ENCODE data around the gene PNPLA6. TPM values are rescaled to one million over a fixed set of nuclear protein-coding genes. Genes with fewer than 3 reads are reported as not detected.

The PNPLA6 gene
- total and polyA plus RNA-seq, 4 donors, result 41.8 to 267 (median 122) TPM

DNA sequence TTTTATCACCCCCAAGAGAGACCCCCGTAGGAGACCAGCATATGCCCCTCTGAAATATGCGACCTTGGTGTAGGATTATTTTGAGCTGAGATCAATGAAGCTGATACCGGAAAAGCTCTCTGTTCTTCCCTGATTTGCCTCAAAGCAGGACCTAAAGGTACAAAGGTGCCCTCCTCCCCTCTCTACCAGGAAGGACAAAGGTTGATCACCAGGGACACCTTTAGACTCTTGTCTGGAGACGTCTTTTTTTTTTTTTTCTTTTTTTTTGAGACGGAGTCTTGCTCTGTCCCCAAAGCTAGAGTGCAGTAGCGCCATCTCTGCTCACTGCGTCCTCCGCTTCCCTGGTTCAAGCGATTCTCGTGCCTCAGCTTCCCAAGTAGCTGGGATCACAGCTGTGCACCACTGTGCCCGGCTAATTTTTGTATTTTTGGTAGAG, 45.9 kb upstream of the PNPLA6 start:
- Histone ChIP-seq H3K9ac (ENCODE audit: insufficient read depth in 1 of 2, low read length in 2 of 2) (no peak overlapping the region), H3K4me3 (no peak overlapping the region)

DNA sequence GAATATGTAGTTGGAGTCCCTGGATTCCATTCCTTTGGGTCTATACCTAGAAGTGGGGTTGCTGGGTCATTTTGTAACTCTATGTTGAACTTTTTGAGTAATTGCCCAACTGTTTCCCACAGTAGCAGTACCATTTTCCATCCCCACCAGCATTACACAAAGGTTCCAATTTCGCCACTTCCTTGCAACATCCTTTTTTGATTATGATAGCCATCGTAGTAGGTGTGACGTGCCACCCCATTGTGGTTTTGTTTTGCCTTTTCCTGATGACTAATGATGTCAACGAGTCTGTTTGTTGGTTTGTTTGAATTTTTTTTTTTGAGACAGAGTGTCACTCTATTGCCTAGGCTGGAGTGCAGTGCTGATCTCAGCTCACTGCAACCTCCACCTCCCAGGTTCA, 43.4 kb upstream of the PNPLA6 start:
- Histone ChIP-seq H3K27me3 (ENCODE audit: control insufficient read depth in 3 of 3, insufficient read depth in 3 of 3, low read length in 2 of 3) (no peaks in the 10 kb centered on the region), H3K4me3 (no peak overlapping the region), H3K36me3 (ENCODE audit: control insufficient read depth in 4 of 4, insufficient read depth in 4 of 4, low read length in 4 of 4) (no peaks in the 10 kb centered on the region), H3K4me1 (ENCODE audit: control insufficient read depth in 5 of 5, insufficient read depth in 5 of 5, low read length in 5 of 5) (peaks cover 0 to 22% (median 0%) of the 10 kb centered on the region in 5 donors), H3K27ac (ENCODE audit: low read depth in 1 of 2, low read length in 1 of 2) (no peak overlapping the region), H3K9ac (ENCODE audit: insufficient read depth in 1 of 2, low read length in 2 of 2) (no peak overlapping the region), H3K9me3 (ENCODE audit: control insufficient read depth in 4 of 4, insufficient read depth in 3 of 4, low read length in 3 of 4) (no peaks in the 10 kb centered on the region)
- ATAC-seq (ENCODE audit: insufficient read depth, low FRiP score), result no peak
- WGBS, 2 donors, result 19 to 49% methylated on average over 4 of the region's 4 CpGs
- TF ChIP-seq, protein P1, sequence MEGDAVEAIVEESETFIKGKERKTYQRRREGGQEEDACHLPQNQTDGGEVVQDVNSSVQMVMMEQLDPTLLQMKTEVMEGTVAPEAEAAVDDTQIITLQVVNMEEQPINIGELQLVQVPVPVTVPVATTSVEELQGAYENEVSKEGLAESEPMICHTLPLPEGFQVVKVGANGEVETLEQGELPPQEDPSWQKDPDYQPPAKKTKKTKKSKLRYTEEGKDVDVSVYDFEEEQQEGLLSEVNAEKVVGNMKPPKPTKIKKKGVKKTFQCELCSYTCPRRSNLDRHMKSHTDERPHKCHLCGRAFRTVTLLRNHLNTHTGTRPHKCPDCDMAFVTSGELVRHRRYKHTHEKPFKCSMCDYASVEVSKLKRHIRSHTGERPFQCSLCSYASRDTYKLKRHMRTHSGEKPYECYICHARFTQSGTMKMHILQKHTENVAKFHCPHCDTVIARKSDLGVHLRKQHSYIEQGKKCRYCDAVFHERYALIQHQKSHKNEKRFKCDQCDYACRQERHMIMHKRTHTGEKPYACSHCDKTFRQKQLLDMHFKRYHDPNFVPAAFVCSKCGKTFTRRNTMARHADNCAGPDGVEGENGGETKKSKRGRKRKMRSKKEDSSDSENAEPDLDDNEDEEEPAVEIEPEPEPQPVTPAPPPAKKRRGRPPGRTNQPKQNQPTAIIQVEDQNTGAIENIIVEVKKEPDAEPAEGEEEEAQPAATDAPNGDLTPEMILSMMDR (IDR thresholded peaks at IDR 0.05; ENCODE audit: control extremely low read depth, extremely low read depth), result no peak
- peak in 1 of 3 donors; percentile 18 for DNase-seq

More for the DNA sequence above, 45.9 kb upstream of the PNPLA6 start:
- ATAC-seq (ENCODE audit: insufficient read depth, low FRiP score) (no peak), DNase-seq (no peak)
- TF ChIP-seq, protein P1 (IDR thresholded peaks at IDR 0.05; ENCODE audit: control extremely low read depth, extremely low read depth), result no peak
- no peaks in the 10 kb centered on the region for H3K27me3 ChIP-seq (ENCODE audit: control insufficient read depth in 3 of 3, insufficient read depth in 3 of 3, low read length in 2 of 3)
- 83 to 91% methylated on average over 11 of the region's 11 CpGs for WGBS, 2 donors
- peaks cover 0 to 18% (median 0%) of the 10 kb centered on the region in 5 donors for H3K4me1 ChIP-seq (ENCODE audit: control insufficient read depth in 5 of 5, insufficient read depth in 5 of 5, low read length in 5 of 5)
- H3K9me3 ChIP-seq (ENCODE audit: control insufficient read depth in 4 of 4, insufficient read depth in 3 of 4, low read length in 3 of 4), result no peaks in the 10 kb centered on the region
- no peaks in the 10 kb centered on the region for H3K36me3 ChIP-seq (ENCODE audit: control insufficient read depth in 4 of 4, insufficient read depth in 4 of 4, low read length in 4 of 4)
- no peak overlapping the region for H3K27ac ChIP-seq (ENCODE audit: low read depth in 1 of 2, low read length in 1 of 2)

DNA sequence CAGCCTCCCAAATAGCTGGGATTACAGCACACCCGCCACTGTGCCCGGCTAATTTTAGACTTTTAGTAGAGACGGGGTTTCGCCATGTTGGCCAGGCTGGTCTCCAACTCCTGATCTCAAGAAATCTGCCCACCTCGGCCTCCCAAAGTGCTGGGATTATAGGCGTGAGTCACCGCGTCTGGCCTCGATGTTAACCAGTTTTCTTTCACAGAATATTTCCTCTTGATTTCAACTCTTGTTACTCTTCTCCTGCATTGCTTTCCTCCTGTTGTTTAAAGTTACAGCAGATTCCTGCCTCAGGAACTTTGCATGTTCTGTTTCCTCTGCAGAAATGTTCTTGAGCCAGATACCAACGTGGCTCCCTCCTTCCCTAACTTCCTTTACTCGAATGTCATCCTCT, 43.0 kb upstream of the PNPLA6 start:
- no peak for DNase-seq
- H3K9me3 ChIP-seq (ENCODE audit: control insufficient read depth in 4 of 4, insufficient read depth in 3 of 4, low read length in 3 of 4), result no peaks in the 10 kb centered on the region
- no peak overlapping the region for H3K4me3 ChIP-seq
- TF ChIP-seq, protein P1 (IDR thresholded peaks at IDR 0.05; ENCODE audit: control extremely low read depth, extremely low read depth), result no peak
- 29 to 61% methylated on average over 11 of the region's 11 CpGs for WGBS, 2 donors
- no peaks in the 10 kb centered on the region for H3K27me3 ChIP-seq (ENCODE audit: control insufficient read depth in 3 of 3, insufficient read depth in 3 of 3, low read length in 2 of 3)
- no peaks in the 10 kb centered on the region for H3K36me3 ChIP-seq (ENCODE audit: control insufficient read depth in 4 of 4, insufficient read depth in 4 of 4, low read length in 4 of 4)
- H3K4me1 ChIP-seq (ENCODE audit: control insufficient read depth in 5 of 5, insufficient read depth in 5 of 5, low read length in 5 of 5), result peaks cover 0 to 22% (median 0%) of the 10 kb centered on the region in 5 donors
- ATAC-seq (ENCODE audit: insufficient read depth, low FRiP score), result no peak
- H3K9ac ChIP-seq (ENCODE audit: insufficient read depth in 1 of 2, low read length in 2 of 2), result no peak overlapping the region
- no peak overlapping the region for H3K27ac ChIP-seq (ENCODE audit: low read depth in 1 of 2, low read length in 1 of 2)
